HG02885 (cell line): ENCODE measurements around the gene SASH3.

Experiments
- ATAC-seq: cut with Tn5 transposase; IDR thresholded peaks from one replicate; pipeline ENCODE4 v1.9.1; 2021; ENCODE audit warnings: mild to moderate bottlenecking; ENCODE audit not compliant: unreplicated experiment, poor library complexity

The SASH3 gene

DNA sequence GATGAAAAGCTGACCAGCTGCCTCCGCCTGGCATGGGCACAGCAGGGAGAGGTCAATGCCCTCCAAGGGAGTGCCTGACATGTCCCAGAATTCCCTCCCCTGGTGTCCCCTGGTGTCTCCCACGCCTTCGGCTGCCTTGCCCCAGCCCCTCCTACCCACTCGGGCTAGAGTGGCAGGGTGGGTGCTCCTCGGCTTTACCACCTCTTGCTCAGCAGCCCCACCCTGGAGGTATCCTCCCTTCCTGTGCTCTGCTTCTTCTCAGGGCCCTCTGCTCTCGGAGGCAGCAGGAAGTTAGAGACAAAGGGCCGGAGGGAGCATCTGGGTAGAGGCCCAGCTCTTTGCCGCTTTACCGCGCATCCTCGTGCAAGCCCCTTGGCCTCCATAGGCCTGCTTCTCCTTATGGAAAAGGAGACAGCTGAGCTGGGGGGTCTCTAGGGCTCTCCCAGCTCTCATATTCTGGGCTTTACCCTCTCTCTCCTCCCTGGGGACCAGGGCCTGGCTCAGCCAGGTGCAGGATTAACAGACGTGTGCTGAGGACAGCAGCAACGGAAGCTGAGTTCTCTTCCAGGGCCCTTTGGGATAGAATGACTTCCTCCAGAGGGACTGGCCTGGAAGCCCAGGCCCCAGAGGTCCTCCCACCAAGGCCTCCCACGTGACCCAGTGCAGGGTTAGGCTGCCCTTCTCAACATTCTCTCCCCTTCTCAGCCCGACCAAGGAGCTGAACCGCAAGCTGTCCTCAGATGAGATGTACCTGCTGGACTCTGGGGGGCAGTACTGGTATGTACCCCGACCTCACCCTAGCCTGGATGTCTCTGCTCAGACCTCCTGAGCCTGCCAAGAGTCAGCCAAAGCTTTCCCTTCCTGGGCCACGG is 23.7 kb upstream of the SASH3 start:
- peak; percentile 39 for ATAC-seq

DNA sequence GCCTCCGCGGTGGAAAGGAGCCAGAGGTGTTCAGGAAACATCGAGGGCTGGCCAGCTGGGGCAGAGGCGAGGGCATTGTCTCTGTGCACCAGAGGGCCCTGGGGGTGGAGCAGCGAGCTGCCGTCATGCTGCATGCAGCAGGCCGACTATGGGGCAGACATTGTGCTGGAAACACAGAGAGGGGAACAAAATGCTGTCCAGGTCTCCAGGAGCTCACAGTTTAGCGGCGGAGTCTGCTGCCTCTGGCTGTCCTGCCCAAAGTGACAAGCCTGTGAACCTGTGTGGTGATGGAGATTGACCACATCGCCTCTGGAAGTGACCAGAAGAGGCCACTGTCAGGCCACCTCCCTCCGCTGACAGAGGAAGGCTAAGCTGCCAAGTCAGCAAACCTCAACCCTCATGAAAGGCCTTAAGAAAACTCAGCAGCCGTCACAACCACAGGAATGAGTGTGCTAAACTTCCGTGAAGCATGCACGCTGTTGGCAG is 20.1 kb upstream of the SASH3 start:
- no peak for ATAC-seq

DNA sequence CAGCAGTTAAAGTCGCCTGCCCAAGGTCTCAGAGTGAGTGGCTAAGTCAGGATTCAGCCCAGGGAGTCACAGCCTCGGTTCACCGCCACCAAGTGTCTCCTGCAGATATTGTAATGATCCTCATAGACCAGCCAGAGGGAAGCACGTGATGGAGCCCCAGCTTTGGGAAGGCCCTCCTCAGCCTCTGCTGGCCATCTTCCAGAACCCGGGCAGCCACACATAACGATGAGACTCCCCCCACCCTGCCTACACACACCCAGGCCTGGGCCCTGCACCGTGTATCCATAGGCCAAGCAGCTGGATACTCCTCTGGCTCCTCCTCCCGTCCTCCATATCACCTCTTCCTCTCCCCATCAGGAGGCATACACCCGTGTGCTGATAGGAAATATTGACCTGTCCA is 19.6 kb upstream of the SASH3 start:
- ATAC-seq: no peak

DNA sequence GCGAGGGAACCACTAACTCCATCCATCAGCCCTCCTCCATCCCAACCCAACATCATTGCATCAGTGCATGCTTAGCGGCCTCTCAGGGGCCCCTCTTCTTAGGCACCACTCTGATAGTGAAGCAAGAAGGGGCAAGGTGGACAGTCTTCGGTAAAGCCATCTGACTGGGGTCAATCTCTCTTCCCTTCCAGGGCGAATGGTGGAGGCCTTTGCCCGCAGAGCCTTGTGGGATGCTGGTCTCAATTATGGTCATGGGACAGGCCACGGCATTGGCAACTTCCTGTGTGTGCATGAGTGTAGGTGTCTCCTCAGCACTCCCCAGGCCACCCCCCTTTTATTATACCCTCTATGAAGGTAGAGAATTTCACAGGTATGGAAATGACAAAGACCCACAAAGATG is 18.8 kb upstream of the SASH3 start:
- no peak for ATAC-seq

DNA sequence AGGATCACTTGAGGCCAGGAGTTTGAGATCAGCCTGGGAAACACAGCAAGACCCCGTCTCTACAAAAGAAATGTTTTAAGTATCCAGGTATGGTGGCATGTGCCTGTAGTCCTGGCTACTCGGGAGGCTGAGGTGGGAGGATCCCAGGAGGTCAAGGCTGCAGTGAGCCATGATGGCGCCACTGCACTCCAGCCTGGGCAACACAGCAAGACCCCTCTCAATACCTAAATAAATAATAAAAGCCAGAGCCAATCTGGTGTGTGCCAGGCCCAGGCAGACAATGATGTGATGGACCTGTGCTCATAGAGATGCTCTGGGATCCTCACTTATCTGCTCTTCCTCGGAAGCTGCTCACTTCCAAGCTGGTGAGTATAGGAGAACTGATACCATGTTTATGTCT is 18.2 kb upstream of the SASH3 start:
- ATAC-seq: no peak

DNA sequence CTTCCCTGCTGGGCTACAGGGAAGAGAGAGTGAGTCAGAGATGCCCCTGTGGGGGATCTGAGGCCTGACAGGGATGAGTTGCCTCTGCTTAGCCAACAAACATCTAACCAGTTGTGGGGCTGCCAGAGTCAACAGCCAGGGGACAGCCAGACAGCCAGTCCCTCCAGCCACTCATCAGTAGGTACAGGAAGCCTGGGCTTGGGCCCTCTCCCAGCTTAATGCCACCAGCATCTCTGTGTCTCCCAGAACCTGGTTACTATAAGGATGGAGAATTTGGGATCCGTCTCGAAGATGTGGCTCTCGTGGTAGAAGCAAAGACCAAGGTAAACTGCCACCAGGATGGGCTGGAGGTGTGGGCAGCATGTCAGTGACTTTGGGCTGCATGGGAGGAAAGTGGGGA is 17.3 kb upstream of the SASH3 start:
- no peak for ATAC-seq

DNA sequence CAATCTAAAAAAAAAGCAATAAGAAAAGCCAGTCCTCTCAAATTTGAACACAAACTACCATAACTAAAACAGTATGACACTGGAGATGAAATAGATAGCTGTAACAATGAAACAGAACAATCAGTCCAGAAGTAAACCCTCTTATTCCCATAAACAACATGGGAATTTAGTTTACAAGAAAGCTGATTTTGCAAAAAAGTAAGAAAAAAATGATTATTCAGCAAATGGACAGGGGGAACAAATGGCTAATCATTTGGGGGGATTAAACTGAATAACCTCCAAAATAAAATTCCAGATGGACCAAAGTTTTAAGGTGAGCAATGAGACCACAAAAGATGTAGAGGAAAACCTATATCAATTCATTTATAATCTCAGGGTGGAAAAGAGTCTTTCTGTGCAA is 16.1 kb upstream of the SASH3 start:
- no peak for ATAC-seq

DNA sequence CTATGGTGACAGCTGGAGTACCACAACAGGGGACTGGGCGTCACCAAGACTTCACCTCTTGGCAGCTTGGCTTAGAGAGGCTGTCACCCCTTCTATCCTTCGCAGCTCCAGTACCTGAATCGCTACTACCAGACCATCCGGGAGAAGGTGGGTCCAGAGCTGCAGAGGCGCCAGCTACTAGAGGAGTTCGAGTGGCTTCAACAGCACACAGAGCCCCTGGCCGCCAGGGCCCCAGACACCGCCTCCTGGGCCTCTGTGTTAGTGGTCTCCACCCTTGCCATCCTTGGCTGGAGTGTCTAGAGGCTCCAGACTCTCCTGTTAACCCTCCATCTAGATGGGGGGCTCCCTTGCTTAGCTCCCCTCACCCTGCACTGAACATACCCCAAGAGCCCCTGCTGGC is 11.6 kb upstream of the SASH3 start:
- no peak for ATAC-seq

DNA sequence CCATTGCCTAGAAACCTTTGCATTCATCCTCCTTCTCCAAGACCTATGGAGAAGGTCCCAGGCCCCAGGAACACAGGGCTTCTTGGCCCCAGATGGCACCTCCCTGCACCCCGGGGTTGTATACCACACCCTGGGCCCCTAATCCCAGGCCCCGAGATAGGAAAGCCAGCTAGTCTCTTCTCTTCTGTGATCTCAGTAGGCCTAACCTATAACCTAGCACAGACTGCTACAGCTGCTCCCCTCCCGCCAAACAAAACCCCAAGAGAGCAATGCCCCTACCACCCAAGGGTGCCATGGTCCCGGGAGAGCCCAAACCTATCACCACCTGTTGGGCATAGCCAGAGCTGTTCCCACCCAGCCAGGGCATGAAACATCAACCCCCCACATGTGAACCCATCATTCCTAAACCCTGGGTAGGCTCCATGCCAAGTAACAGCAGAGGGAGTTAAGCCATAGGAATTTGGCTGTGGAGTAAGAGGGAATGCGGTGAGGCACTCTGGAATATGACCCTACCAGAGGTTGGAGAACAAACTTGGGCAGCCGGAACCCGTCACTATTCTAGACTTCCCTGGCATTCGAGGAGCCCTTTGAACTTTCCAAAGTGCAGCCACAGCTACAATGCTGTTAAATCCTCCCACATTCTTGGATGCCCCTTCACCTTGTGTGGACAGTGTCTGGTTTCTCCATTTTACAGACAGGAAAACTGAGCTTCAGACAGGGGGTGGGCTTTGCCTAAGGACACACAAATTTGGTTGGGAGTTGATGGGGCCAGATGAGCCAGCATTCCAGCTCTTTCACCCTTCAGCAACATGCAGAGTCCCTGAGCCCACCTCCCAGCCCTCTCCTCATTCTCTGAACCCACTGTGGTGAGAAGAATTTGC is 10.9 kb upstream of the SASH3 start:
- no peak for ATAC-seq

DNA sequence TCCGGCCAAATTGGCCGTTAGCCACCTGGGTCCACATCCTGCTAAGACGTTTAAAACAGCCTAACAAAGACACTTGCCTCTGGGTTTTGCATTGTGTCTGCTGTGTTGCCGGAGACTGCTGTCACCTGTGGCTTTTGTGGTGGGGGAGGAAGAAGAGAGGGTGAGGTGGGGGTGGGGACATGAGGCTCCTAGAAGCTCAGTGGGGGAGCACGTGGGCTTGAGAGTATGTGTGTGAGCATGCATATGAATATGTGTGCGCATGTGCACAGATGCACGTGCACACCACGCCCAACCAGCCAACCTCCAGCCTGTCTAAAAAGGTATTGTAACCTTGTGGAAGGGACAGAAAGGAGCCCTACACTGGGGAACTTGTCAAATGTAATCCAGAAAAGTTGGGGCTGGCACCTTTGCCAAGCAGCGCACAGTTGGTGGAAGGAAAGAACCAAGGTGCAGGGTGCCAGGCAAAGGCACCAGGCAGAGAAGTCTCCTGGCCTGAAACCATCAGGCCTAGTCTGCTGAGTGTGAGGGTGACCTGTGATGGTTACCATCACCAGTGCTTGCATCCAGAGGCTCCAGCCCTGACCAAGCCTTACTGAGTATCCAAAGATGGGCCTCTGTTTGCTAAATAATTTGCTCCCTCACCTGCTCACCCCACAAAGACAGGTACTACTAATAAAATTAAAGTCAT is 10.1 kb upstream of the SASH3 start:
- peak; percentile 48 for ATAC-seq

DNA sequence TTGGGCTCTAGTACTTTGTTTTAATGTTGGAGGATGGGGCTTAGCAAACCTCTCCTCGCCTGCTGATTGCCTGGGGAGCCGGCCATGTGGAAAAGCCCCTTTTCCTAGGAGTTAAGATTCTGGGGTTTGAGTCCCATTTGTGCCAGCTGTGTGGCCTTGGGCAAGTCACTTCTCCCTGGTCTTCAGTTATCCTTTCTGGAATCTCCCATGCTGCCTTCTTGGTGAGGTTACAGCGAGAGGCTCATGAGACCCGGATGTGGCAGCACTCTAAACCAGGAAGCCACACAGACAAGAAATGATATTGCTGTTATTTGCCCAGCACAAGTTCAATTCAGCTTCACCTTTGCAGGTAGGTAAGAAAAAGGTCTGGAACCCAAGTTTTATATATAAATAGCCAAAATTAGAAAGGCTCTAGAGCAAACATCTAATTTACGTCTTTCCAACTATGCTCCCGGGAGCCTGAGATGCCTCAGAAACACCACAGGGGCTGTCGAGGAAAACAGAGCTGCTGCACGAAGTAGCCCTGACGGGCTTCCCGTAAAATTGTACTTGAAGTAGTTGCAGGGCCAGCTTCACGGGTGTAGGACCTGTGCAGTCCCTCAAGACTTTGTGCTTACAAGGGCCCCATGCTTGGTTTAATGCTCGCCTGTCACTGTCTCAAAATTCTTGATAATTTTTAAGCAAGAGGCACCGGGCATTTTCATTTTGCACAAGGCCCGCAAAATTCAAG is 8.3 kb upstream of the SASH3 start:
- ATAC-seq: no peak

DNA sequence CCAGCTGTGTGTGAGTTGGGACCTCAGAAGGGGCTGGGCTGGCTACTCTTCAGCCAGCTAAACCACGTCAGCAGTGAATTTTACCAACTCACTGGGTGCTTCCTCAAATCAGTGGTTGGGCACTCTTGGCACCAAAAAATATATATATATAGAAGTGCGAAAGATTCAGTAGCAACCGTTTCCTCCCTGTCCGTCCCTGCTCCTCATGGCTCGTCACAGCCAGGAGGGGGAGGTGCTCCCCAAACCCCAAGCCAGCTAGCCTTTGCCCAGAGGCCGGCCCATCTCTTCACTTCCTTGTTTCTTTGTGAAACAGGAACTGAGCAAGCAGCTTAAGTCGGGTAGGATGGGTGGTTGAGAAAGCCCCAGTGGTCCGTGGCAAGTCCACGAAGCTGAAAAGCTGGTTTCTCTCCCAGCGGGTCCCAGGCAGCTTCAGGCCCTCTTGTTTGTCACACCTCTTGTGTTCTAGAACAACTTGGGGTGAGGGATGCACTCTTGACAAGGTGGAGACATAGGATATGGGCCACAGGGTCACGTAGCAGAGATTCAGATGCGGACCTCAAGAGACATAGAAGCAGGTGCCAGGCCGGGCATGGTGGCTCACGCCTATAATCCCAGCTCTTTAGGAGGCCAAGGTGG is 6.8 kb upstream of the SASH3 start:
- peak; percentile 83 for ATAC-seq

DNA sequence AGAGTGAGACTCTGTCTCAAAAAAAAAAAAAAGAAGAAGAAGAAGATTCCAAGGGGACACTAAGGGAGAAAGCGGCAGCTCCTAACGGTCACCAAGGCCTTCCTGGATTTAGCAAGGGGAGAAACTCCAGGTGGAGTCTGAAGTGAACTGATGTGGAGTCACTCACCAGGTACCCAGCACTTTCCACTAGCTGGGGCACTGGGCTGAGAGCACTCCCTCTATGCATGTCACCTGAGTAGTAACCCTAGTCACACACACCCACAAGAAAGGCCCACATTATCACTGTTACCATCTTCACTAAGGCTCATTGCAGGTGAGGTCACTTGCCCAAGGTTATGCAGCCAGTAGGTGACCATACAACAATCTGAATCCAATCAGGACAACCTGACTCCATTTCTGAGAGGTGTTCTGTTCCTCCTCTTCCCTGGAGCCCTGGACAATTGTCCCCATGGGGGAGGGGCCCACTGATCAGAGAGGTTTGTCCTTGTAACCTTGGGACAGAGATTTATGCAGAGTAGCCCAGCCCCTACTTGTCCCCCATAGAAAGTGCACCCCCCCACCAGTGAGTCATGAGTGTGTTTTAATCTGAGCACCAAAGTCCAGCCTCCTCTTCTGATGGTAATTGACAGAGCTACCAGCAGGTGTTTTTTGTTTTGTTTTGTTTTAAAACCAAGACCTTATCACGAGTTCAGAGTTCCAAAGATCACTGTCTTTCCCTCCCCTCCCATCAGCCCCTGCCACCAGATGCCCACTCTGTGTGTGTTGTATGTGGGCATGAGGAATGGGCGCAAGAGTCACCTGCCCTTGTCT is 5.9 kb upstream of the SASH3 start:
- ATAC-seq: no peak

DNA sequence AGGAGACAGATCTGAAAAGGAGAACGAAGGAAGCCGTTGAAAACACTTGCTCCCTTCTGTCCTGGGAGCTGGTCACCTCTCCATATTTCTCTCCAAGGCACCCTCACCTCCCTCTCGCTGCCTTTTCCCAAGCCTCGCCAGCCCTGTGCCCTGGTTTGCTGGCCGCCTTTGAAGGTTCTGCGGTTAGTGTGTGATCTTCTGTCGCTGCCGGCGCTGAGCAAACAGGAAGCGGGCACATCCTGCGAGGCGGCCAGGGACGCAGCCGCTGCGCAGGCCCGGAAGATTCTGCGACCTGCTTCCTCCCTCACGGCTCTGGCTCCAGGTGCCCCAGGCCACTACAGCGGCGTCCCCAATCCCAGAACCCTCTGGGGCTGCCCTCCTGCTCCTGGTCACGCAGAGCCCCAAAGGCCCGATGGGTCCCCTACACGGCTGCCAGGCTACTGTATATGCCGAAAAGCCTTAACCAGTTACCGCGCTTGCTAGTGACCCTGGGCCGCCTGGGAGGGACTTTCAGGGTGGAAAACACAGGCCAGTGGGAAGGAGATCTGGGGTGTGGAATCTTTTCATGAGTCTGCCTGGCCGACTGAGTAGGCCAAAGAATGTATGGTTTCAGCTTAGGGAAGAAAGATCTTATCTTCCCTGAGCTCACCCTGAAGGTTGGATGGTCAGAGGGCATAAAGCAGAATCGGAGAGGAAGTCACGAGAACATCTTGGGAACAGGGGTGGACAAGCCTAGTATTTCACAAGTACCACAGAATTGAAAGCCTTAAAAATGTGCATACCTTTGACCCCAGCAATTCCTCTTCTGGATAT is 2.3 kb upstream of the SASH3 start:
- ATAC-seq: peak; percentile 20

DNA sequence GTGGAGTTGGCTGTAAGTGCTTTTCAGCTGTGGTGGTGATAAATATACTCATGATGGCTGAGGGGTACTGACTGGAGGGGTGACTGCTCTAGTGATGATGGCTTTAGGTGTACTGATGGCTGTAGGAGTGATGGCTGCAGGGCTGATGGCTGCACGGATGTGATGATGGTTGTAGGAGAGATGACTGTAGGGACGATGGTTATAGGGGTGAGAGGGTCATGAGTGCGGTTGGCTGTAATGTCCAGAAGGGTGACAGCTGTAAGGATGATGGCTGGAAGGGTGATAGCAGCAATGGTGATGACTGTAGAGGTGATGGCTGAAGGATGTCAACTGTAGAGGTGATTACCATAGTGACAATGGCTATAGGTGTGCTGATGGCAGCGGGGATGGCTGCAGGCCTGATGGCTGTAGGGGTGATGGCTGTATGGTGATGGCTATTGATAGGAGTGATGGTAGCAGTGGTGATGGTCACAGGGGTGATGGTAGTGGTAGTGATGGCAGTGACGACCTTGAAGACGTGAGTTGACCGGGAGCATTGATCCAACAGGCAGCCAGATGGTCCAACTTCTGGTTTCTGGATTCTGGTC is 570 bp upstream of the SASH3 start:
- ATAC-seq: no peak

DNA sequence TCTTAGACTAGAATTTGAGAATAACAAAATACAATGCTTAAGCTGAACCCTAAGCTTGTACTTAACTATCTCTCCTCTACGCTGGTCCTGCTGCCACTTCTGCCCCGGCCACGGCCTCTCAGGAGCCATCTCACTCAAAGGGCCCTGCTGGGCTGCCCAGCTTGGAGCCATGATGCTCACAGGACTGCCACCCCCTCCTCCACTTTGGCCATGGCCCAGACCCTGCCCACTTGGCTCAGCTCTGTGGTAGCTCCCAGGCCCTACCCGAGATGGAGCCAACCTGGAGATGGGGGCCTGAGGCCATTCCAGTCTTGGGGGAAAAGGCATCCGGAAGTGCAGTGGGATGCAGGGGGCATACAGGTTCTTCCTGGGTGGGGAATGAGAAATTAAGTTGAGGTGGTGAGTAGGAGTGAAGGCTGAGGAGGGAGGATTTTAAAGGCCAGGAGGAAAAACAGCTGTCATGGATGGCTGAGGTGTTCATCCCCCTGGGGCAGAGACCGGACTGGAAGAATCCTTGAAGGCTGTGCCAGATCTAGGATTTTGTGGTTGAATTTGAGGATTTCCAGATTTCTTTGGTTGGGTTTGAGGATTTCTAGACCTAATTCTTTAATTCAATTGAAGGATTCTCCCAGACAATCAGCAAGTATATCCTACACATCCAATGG is 824 bp downstream of the SASH3 start:
- ATAC-seq: no peak

DNA sequence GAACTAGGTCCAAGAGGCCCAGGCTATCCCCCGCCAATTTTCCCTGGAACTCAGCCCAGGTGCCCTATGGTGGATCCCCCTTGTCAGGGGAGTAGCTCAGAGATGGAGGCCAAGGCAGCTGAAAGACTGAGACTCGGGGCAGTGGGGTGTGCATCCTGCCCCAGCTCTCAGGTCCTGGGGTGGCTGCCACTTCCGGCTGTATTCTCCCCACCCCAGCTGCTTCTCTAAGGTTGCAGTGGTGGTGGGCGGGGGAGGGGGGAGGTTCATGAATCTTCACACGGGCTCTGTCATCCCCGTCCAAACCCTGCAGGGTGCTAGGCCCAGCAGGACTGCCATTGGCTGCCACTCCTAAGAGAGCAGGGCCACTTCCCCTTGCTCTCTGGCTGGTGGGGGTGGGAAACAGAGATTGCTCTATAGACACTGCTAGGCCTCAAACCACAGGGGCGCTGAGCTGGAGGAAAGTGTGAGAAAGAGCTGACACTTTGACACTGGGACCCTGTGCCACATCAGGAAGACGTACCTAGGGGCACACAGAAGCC is 1.5 kb downstream of the SASH3 start:
- peak; percentile 72 for ATAC-seq
